Chondrocyte (in vitro differentiated cells): ENCODE measurements around the gene SYPL2. TPM values are rescaled to one million over a fixed set of nuclear protein-coding genes. Genes with fewer than 3 reads are reported as not detected.
"Not testable (repeated sequence)": the region's sequence is repeated elsewhere in the genome, so short reads cannot be mapped to it uniquely, and the experiment has no call there.

Experiments
- DNase-seq: peaks from one replicate; pipeline ENCODE4 v3.0.0; 2021; ENCODE audit warnings: mixed read lengths, low spot score
- H3K27ac Mint-ChIP-seq: one replicate; pipeline ENCODE4 v1.8.0; 2021; ENCODE audit warnings: mild to moderate bottlenecking, moderate library complexity, mixed read lengths; ENCODE audit not compliant: unreplicated experiment
- H3K27me3 Mint-ChIP-seq: 2 replicates; pipeline ENCODE4 v1.8.0; 2021; ENCODE audit warnings: low read depth, mixed read lengths
- H3K36me3 Mint-ChIP-seq: 2 replicates; pipeline ENCODE4 v1.8.0; 2021; ENCODE audit warnings: low read depth, mixed read lengths
- H3K4me1 Mint-ChIP-seq: 2 replicates; pipeline ENCODE4 v1.8.0; 2021; ENCODE audit warnings: low read depth, mild to moderate bottlenecking, mixed read lengths
- H3K4me3 Mint-ChIP-seq: one replicate; pipeline ENCODE4 v1.8.0; 2021; ENCODE audit warnings: mild to moderate bottlenecking, moderate library complexity, mixed read lengths; ENCODE audit not compliant: unreplicated experiment
- H3K9me3 Mint-ChIP-seq: 2 replicates; pipeline ENCODE4 v1.8.0; 2021; ENCODE audit warnings: low read depth, mixed read lengths
- total RNA-seq: library from RNA; stranded (reverse); gene quantifications from 3 replicates; pipeline ENCODE4 v1.2.1, GENCODE V29; 2021
- TF ChIP-seq, protein P1 (sequence below): fragments of 200-600 bp; sonication (generic); IDR thresholded peaks from 2 replicates; pipeline ENCODE4 v1.5.0; 2021; ENCODE audit warnings: antibody characterized with exemption, mild to moderate bottlenecking, moderate library complexity

Gene SYPL2
- total RNA-seq, 1 donor from 2014 or later, result 1.3 TPM

DNA sequence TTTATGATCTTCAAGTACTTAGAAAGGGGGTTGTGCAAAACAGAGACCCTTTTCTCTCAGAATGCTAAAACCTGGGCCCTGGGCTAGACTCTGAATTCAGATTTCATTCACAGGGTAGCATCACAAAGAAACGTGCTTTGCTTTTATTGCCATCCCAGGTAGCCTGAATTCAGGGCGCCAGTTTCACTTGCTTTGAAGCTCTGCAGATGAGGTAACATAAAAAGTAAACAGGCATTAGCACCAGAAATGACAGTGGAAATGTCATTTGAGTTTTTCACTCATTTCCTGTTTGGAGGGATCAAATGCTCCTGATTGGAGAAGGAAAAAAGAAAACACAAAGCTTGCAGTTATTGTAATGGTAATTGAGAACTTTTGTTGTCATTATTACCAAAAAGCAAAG is 2.6 kb downstream of the SYPL2 start:
- H3K4me3 Mint-ChIP-seq, result no peak overlapping the region
- H3K9me3 Mint-ChIP-seq, result no peaks in the 10 kb centered on the region
- peaks cover 72% of the 10 kb centered on the region for H3K27me3 Mint-ChIP-seq
- no peak for DNase-seq
- no peaks in the 10 kb centered on the region for H3K36me3 Mint-ChIP-seq
- peaks cover 3% of the 10 kb centered on the region for H3K4me1 Mint-ChIP-seq
- TF ChIP-seq, protein P1, sequence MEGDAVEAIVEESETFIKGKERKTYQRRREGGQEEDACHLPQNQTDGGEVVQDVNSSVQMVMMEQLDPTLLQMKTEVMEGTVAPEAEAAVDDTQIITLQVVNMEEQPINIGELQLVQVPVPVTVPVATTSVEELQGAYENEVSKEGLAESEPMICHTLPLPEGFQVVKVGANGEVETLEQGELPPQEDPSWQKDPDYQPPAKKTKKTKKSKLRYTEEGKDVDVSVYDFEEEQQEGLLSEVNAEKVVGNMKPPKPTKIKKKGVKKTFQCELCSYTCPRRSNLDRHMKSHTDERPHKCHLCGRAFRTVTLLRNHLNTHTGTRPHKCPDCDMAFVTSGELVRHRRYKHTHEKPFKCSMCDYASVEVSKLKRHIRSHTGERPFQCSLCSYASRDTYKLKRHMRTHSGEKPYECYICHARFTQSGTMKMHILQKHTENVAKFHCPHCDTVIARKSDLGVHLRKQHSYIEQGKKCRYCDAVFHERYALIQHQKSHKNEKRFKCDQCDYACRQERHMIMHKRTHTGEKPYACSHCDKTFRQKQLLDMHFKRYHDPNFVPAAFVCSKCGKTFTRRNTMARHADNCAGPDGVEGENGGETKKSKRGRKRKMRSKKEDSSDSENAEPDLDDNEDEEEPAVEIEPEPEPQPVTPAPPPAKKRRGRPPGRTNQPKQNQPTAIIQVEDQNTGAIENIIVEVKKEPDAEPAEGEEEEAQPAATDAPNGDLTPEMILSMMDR, result no peak
- no peak overlapping the region for H3K27ac Mint-ChIP-seq

GRCh38 chr1:109470245-109470644 is 3.9 kb downstream of the SYPL2 start:
- Mint-ChIP-seq H3K36me3 (no peaks in the 10 kb centered on the region), H3K27ac (no peak overlapping the region), H3K27me3 (peaks cover 58% of the 10 kb centered on the region), H3K4me1 (peaks cover 3% of the 10 kb centered on the region), H3K9me3 (no peaks in the 10 kb centered on the region), H3K4me3 (no peak overlapping the region)
- TF ChIP-seq, protein P1, result no peak
- no peak for DNase-seq

- TF ChIP-seq, protein P1, result no peak
- no peak for DNase-seq
- no peaks in the 10 kb centered on the region for H3K36me3 Mint-ChIP-seq
- no peak overlapping the region for H3K4me3 Mint-ChIP-seq
- H3K27me3 Mint-ChIP-seq, result peaks cover 52% of the 10 kb centered on the region
- H3K9me3 Mint-ChIP-seq, result no peaks in the 10 kb centered on the region
- H3K27ac Mint-ChIP-seq, result no peak overlapping the region
- no peaks in the 10 kb centered on the region for H3K4me1 Mint-ChIP-seq
Observed at GRCh38 chr1:109472779-109473178, 6.4 kb downstream of the SYPL2 start.

- H3K4me3 Mint-ChIP-seq, H3K9me3 Mint-ChIP-seq, H3K27ac Mint-ChIP-seq, H3K4me1 Mint-ChIP-seq, DNase-seq, H3K36me3 Mint-ChIP-seq: not testable (repeated sequence)
- peaks cover 50% of the 10 kb centered on the region for H3K27me3 Mint-ChIP-seq
Observed at GRCh38 chr1:109473284-109474057, 7.1 kb downstream of the SYPL2 start.

- Mint-ChIP-seq H3K4me1 (no peaks in the 10 kb centered on the region), H3K9me3 (no peaks in the 10 kb centered on the region), H3K27ac (no peak overlapping the region), H3K27me3 (peaks cover 53% of the 10 kb centered on the region), H3K36me3 (no peaks in the 10 kb centered on the region), H3K4me3 (no peak overlapping the region)
- TF ChIP-seq, protein P1, result no peak
- DNase-seq, result no peak
Observed at GRCh38 chr1:109474697-109475096, 8.4 kb downstream of the SYPL2 start.

DNA sequence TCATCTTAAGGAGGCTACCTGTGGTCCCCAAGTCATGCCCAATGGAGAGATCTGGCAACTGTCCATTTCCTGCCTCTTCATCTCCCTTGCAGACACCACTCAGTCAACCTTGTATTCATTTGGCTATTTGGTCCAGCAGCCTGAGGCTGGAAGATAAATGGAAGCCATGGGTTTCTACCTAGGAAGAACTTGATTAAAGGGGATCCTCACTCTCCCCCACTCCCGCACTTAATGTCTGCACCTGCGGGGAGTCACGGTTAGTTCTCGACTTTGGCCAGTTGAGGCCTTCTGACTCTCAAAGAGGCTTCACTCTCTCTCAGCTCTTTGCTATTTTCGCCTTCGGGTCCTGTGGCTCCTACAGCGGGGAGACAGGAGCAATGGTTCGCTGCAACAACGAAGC is 8.9 kb downstream of the SYPL2 start:
- no peak for DNase-seq
- Mint-ChIP-seq H3K4me3 (no peak overlapping the region), H3K36me3 (no peaks in the 10 kb centered on the region), H3K27ac (no peak overlapping the region), H3K4me1 (no peaks in the 10 kb centered on the region), H3K27me3 (peaks cover 53% of the 10 kb centered on the region), H3K9me3 (no peaks in the 10 kb centered on the region)
- TF ChIP-seq, protein P1, result no peak
